ENCODE data around the gene SPI1.

SPI1 gene

GRCh38 chr11:47388697-47389576 lies 10.6 kb upstream of the SPI1 start:
- DNase-seq (ENCODE audit: low spot score): no peak

GRCh38 chr11:47387944-47388696 lies 9.8 kb upstream of the SPI1 start:
- no peak for DNase-seq (ENCODE audit: low spot score)

- DNase-seq (ENCODE audit: low spot score): no peak
Observed at GRCh38 chr11:47384498-47384897, 6.2 kb upstream of the SPI1 start.

DNA sequence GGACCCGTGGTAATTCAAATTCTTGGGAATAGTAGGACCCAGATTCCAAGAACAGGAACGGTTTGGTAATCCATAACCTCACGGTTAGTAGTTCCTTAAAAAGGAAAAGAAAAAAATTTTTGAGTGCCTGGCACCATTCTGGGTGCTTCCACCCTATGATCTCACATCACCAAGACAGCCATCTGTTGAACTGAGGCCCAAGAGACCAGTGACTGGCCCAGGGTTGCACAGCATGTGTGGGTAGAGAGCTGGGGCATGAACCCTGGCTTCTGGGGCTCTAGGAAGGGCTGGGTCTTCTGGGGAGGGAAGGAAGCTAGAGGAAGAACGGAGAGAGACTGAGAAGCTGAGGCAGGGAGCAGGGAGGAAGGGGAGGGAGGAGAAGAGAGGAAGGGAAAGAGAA lies 4.7 kb upstream of the SPI1 start:
- DNase-seq (ENCODE audit: low spot score): no peak

- DNase-seq (ENCODE audit: low spot score): no peak
Observed at GRCh38 chr11:47380078-47380477, 1.7 kb upstream of the SPI1 start.

DNA sequence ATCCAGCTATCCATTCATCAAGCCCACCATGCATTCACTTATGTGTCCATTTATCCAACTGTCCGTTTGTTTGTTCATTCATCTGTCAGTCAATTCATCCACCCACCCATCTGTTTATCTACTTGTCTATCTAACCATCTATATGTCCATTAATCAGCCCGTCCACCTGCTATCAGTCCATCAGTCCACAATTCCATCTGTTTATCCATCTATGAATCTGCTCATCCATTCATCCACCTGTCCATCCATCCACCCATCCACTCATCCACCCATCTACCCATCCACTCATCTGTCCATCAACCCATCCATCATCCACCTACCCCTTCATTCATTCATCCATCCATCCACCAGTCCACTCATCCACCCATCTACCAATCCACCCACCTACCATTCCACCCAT lies 970 bp upstream of the SPI1 start:
- DNase-seq (ENCODE audit: low spot score): no peak

GRCh38 chr11:47378836-47379170 lies 456 bp upstream of the SPI1 start:
- DNase-seq (ENCODE audit: low spot score): no peak

GRCh38 chr11:47377571-47378009 lies 757 bp downstream of the SPI1 start:
- no peak for DNase-seq (ENCODE audit: low spot score)

- DNase-seq (ENCODE audit: low spot score): no peak
Observed at GRCh38 chr11:47376525-47377371, 1.6 kb downstream of the SPI1 start.

DNA sequence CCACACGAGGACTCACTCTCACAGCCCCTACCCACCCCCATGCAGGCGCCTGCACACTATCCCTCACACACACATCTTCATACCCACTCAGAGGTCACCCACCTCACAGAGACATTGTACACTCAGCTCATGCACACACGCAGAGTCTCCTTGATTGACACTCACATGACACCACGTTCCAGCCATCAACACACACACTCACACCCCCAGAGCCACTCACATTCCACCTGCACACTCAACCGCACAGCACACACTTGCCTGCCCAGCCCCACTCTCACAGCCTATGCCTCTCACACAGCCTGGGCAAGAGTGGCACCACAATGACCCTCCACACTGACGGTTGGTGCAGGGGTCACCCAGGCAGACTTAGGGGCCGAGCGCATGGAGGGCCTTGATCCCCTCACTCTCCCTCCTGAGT lies 2.2 kb downstream of the SPI1 start:
- DNase-seq (ENCODE audit: low spot score): no peak

GRCh38 chr11:47375546-47376085 lies 2.7 kb downstream of the SPI1 start:
- DNase-seq (ENCODE audit: low spot score): no peak

DNA sequence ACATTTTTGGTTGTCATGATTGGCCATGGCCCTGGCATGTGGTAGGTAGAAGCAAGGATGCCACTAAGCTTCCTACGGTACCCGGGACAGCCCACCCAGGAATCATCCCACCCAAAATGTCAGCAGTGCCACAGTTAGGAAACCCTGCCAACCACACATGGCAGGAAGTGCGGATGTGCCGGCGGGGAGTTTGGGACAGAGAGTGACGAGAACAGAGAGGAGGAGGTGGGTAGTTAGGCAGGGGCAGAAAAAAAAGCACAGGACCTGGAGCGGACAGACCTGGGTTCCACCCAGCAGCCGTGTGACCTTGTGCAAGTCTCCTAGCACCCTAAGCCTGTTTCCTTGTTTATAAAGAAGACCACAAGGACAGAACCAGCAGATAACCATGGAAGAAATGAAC lies 3.3 kb downstream of the SPI1 start:
- DNase-seq (ENCODE audit: low spot score): no peak

- no peak for DNase-seq (ENCODE audit: low spot score)
Observed at GRCh38 chr11:47374720-47375019, 3.7 kb downstream of the SPI1 start.

DNA sequence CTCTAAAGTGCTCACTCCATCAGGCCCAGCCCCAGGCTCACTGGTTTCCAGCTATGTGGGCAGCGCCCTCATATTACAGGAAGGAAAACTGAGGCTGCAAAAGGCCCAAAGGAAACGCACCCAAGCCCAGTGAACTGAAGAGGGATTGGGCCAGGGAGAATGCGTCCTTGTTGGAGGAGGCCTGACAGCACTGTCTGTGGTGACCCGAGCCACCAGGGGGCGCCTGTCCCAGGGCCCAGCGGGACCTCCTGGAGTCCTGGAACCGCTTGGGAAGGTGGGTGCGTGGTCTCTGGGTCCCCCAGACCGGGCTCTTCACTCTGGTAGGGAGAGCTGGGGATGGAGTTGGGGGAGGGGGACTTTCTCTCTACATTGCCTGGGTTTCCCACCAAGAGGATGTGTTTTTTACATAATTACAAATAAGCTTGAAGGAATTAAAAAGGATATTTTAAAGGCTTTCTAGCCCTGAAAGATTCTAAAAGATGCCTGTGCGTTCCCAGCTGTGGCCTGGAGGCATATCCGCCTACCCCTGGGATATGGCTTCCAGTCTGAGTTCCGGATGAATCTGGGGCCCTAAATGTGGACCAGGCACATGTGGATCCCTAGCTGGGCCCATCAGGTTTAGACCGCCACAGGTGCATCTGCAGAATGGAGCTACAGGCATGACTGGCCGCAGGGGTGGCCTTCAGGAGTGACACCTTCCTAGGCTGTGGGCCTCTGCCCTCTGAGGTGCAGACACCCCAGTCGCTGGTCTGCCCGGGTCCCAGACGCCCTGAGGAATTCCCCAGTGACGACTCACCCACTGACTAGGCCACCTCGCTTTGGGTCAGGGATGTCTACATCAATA lies 4.2 kb downstream of the SPI1 start:
- peak; percentile 81 for DNase-seq (ENCODE audit: low spot score)

GRCh38 chr11:47372422-47372821 lies 5.9 kb downstream of the SPI1 start:
- no peak for DNase-seq (ENCODE audit: low spot score)

GRCh38 chr11:47369676-47370075 lies 8.7 kb downstream of the SPI1 start:
- DNase-seq (ENCODE audit: low spot score): no peak

GRCh38 chr11:47366020-47366490 lies 12.3 kb downstream of the SPI1 start:
- no peak for DNase-seq (ENCODE audit: low spot score)

DNA sequence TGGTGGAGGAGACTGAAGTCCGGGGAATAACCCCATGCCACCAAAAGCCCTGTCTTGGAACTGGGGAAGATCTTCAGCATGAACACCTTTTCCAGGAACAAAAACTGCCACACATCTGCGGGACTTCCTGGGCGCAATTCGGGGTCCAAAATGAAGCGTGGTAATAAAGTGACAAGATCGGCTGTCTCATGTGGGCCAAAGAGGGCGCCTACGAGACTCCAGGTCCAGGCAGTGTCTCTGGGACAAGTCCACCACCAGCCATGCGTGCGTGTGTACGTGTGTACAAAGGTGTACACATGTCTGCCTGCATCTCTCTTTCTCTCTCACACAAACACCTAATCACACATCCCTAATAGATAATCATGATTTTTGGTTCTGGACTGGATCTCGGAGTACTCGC lies 16.9 kb downstream of the SPI1 start:
- no peak for DNase-seq (ENCODE audit: low spot score)

GRCh38 chr11:47360341-47360740 lies 18.0 kb downstream of the SPI1 start:
- DNase-seq (ENCODE audit: low spot score): no peak

- DNase-seq (ENCODE audit: low spot score): no peak
Observed at GRCh38 chr11:47359586-47359985, 18.8 kb downstream of the SPI1 start.

DNA sequence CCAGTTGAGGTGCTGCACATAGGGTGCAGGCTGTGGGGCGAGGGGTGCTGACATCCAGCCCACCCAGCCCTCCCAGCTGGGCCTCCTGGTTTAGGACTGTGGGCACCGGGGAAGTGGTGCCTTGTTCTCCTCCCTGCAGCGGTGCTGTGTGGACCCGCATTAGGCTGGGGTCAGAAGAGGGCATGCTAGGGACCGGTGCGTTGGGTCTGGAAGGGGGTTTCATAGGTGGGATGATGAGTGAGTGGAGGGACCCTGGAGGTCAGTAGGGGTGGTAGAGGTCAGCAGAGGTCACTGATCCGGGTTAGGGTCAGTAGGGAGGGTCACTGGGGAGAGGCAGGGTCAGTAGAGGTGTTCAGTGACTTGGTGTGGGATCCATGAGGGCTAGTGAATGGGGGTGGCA lies 19.2 kb downstream of the SPI1 start:
- no peak for DNase-seq (ENCODE audit: low spot score)

GRCh38 chr11:47358731-47359051 lies 19.7 kb downstream of the SPI1 start:
- DNase-seq (ENCODE audit: low spot score): no peak

All from hematopoietic multipotent progenitor cell treated with erythropoietin and hydrocortisone succinate and interleukin-3 and kit ligand, for 17 days (in vitro differentiated cells).